PC-9 (cell line): ENCODE results near the gene AADACL3. TPM values are rescaled to one million over a fixed set of nuclear protein-coding genes. Genes with fewer than 3 reads are reported as not detected.

Source experiments
- BruUV-seq: library from RNA; stranded (reverse); fragments of 400-500 nt; replicated peaks from 2 replicates; lab custom pipeline; 2021; lab: Mats Ljungman, UMichigan
- CTCF ChIA-PET: fragments of 300-600 bp; sonication (Branson Sonifier 250); formaldehyde crosslinking; loops from one replicate; lab custom pipeline; 2022; ENCODE audit warnings: antibody characterized with exemption; lab: Charles Lee
- POLR2A ChIA-PET: fragments of 300-600 bp; sonication (Branson Sonifier 250); formaldehyde crosslinking; loops from one replicate; lab custom pipeline; 2022; ENCODE audit warnings: antibody characterized with exemption; ENCODE audit not compliant: unreplicated experiment; lab: Charles Lee
- DNase-seq, 2 experiments: peaks; one replicate each; pipeline versions ENCODE4 v3.0.0 to v3.0.0-alpha.2; 2015 to 2022; ENCODE audit warnings: mixed read lengths in 1 of 2
- H2AFZ ChIP-seq: fragments of 200-600 bp; sonication (generic); 2 replicates; pipeline ENCODE4 v1.8.1; 2017; ENCODE audit warnings: antibody characterized with exemption
- H3F3A ChIP-seq: fragments of 200-600 bp; sonication (generic); 2 replicates; pipeline ENCODE4 v1.8.1; 2017; ENCODE audit warnings: antibody characterized with exemption, mild to moderate bottlenecking, low read depth; ENCODE audit not compliant: insufficient read depth
- H3K27ac ChIP-seq: fragments of 200-600 bp; sonication (generic); 2 replicates; pipeline ENCODE4 v1.6.1; 2016; ENCODE audit warnings: mixed run types
- H3K27me3 ChIP-seq: fragments of 200-600 bp; sonication (generic); 2 replicates; pipeline ENCODE4 v1.6.1; 2016; ENCODE audit warnings: low read depth, mixed run types; ENCODE audit not compliant: insufficient read depth
- H3K36me3 ChIP-seq: fragments of 200-600 bp; sonication (generic); 2 replicates; pipeline ENCODE4 v1.6.1; 2016; ENCODE audit warnings: low read depth, mixed run types
- H3K4me1 ChIP-seq: fragments of 200-600 bp; sonication (generic); replicated peaks from 2 replicates; pipeline ENCODE4 v1.6.1; 2016; ENCODE audit warnings: mixed run types; ENCODE audit not compliant: insufficient read depth
- H3K4me2 ChIP-seq: fragments of 200-600 bp; sonication (generic); 2 replicates; pipeline ENCODE4 v1.6.1; 2017; ENCODE audit warnings: mixed run types
- H3K4me3 ChIP-seq: fragments of 200-600 bp; sonication (generic); 2 replicates; pipeline ENCODE4 v1.6.1; 2016; ENCODE audit warnings: mixed run types
- H3K79me2 ChIP-seq: fragments of 200-600 bp; sonication (generic); 2 replicates; pipeline ENCODE4 v1.6.1; 2017; ENCODE audit warnings: low read depth, mixed run types
- H3K9me2 ChIP-seq: fragments of 200-600 bp; sonication (generic); 2 replicates; pipeline ENCODE4 v1.8.1; 2017; ENCODE audit warnings: mild to moderate bottlenecking; ENCODE audit not compliant: insufficient read depth
- H3K9me3 ChIP-seq: fragments of 200-600 bp; sonication (generic); 2 replicates; pipeline ENCODE4 v1.8.1; 2016; ENCODE audit warnings: low read depth; ENCODE audit not compliant: insufficient read depth
- H4K20me1 ChIP-seq: fragments of 200-600 bp; sonication (generic); 2 replicates; pipeline ENCODE4 v1.8.1; 2017; ENCODE audit not compliant: insufficient read depth
- CTCF ChIP-seq: fragments of 200-600 bp; sonication (generic); conservative IDR thresholded peaks from 2 replicates; pipeline ENCODE4 v1.6.1; 2017; ENCODE audit warnings: mixed run types, antibody characterized with exemption, mild to moderate bottlenecking, moderate library complexity
- EZH2 ChIP-seq: fragments of 200-600 bp; sonication (generic); IDR thresholded peaks from 2 replicates; pipeline ENCODE4 v1.8.0; 2017; ENCODE audit warnings: antibody characterized with exemption, low read depth
- intact Hi-C: fragments of 100-400 bp; cut with micrococcal nuclease; formaldehyde crosslinking; loops from one replicate; pipeline ENCODE4 v1.10.0; 2022; ENCODE audit not compliant: unreplicated experiment
- total RNA-seq: library from RNA; stranded (reverse); gene quantifications from 2 replicates; pipeline ENCODE4 v1.2.3, GENCODE V29; 2021

Gene AADACL3
- total RNA-seq, 1 experiment from 2014 or later, result not detected

- BruUV-seq, result no TSS peak
- Histone ChIP-seq H3K4me2 (no peak overlapping the region), H3K9me3 (no peaks in the 10 kb centered on the region), H4K20me1 (no peaks in the 10 kb centered on the region), H3F3A (no peaks in the 10 kb centered on the region), H3K27me3 (peaks cover 75% of the 10 kb centered on the region), H3K36me3 (no peaks in the 10 kb centered on the region), H3K4me1 (no peaks in the 10 kb centered on the region), H2AFZ (no peak overlapping the region), H3K27ac (no peak overlapping the region), H3K79me2 (no peaks in the 10 kb centered on the region), H3K4me3 (no peak overlapping the region), H3K9me2 (no peaks in the 10 kb centered on the region)
- ChIA-PET CTCF (no interaction called here), POLR2A (no interaction called here)
- intact Hi-C loops, result no loop called here
- TF ChIP-seq EZH2 (no peak), CTCF (no peak)
- no peak for DNase-seq
Measured at GRCh38 chr1:12756273-12756672, 40.4 kb downstream of the AADACL3 start.

GRCh38 chr1:12756768-12757413 is 41.0 kb downstream of the AADACL3 start:
- no peak for TF ChIP-seq CTCF
- no peak for TF ChIP-seq EZH2
- Histone ChIP-seq H3K4me3 (no peak overlapping the region), H3K9me3 (no peaks in the 10 kb centered on the region), H3K79me2 (no peaks in the 10 kb centered on the region), H3K27ac (no peak overlapping the region), H3K9me2 (no peaks in the 10 kb centered on the region), H3F3A (no peaks in the 10 kb centered on the region), H3K4me1 (no peaks in the 10 kb centered on the region), H3K36me3 (no peaks in the 10 kb centered on the region), H4K20me1 (no peaks in the 10 kb centered on the region), H3K4me2 (no peak overlapping the region), H3K27me3 (peaks cover 69% of the 10 kb centered on the region), H2AFZ (no peak overlapping the region)
- no TSS peak for BruUV-seq
- POLR2A ChIA-PET, result no interaction called here
- no peak for DNase-seq
- CTCF ChIA-PET, result no interaction called here
- intact Hi-C loops, result no loop called here

- no peak overlapping the region for H3K27ac ChIP-seq
- H3K9me2 ChIP-seq, result no peaks in the 10 kb centered on the region
- ChIA-PET CTCF (no interaction called here), POLR2A (no interaction called here)
- no peak overlapping the region for H2AFZ ChIP-seq
- no peaks in the 10 kb centered on the region for H3F3A ChIP-seq
- H3K36me3 ChIP-seq, result no peaks in the 10 kb centered on the region
- no TSS peak for BruUV-seq
- intact Hi-C loops, result no loop called here
- H3K9me3 ChIP-seq, result no peaks in the 10 kb centered on the region
- no peaks in the 10 kb centered on the region for H3K4me1 ChIP-seq
- H3K79me2 ChIP-seq, result no peaks in the 10 kb centered on the region
- DNase-seq, result no peak
- H3K27me3 ChIP-seq, result peaks cover 65% of the 10 kb centered on the region
- TF ChIP-seq CTCF (no peak), EZH2 (no peak)
- H4K20me1 ChIP-seq, result no peaks in the 10 kb centered on the region
- H3K4me2 ChIP-seq, result no peak overlapping the region
- H3K4me3 ChIP-seq, result no peak overlapping the region
Measured at GRCh38 chr1:12757836-12758235, 41.9 kb downstream of the AADACL3 start.
